Colonic mucosa (tissue), 4 donors: Measurements from ENCODE around the gene SLC24A3. TPM values are rescaled to one million over a fixed set of nuclear protein-coding genes. Genes with fewer than 3 reads are reported as not detected.

Experiments used
- DNase-seq: peaks from one replicate; pipeline ENCODE4 v3.0.0-alpha.2; 2020
- H3K27ac ChIP-seq: fragments of 200-600 bp; one replicate; pipeline ENCODE4 v1.8.0; 2021
- H3K27me3 ChIP-seq: fragments of 200-600 bp; one replicate; pipeline ENCODE4 v1.8.0; 2021
- H3K36me3 ChIP-seq: fragments of 200-600 bp; one replicate; pipeline ENCODE4 v1.8.0; 2021
- H3K4me1 ChIP-seq: fragments of 200-600 bp; one replicate; pipeline ENCODE4 v1.8.0; 2021; ENCODE audit warnings: mild to moderate bottlenecking
- H3K4me3 ChIP-seq: fragments of 200-600 bp; one replicate; pipeline ENCODE4 v1.8.0; 2021
- H3K9ac ChIP-seq, 2 donors: one replicate each; pipeline ENCODE4 v1.7.0; 2013; ENCODE audit warnings: control low read depth in 2 of 2, low read depth in 2 of 2, low read length in 2 of 2
- H3K9me3 ChIP-seq: fragments of 200-600 bp; one replicate; pipeline ENCODE4 v1.8.0; 2021
- intact Hi-C: fragments of 100-400 bp; cut with DNase I; formaldehyde crosslinking; loops from one replicate; pipeline ENCODE4 v1.14.1; 2022
- total RNA-seq, 2 donors: library from RNA; stranded (reverse); fragmentation: NEBNext Ultra II Directional in 1 of 2; extraction: Animal tissue kit (Norgen Biotek cat#: 25700) in 1 of 2; gene quantifications; one replicate each; pipeline ENCODE4 v1.2.1, GENCODE V29; 2021
- TF ChIP-seq, protein P1 (sequence below): fragments of 200-600 bp; IDR thresholded peaks from one replicate; pipeline ENCODE4 v1.8.0; 2022; ENCODE audit warnings: antibody characterized with exemption, mild to moderate bottlenecking
- donor health status: healthy.
- donor health status: DM: no; HTN: no; CAD: no.
- donor health status: DM: no; HTN: no; CAD: no.

Gene SLC24A3
- total RNA-seq, 2 donors from 2014 or later: 3.6 to 6.6 TPM

DNA sequence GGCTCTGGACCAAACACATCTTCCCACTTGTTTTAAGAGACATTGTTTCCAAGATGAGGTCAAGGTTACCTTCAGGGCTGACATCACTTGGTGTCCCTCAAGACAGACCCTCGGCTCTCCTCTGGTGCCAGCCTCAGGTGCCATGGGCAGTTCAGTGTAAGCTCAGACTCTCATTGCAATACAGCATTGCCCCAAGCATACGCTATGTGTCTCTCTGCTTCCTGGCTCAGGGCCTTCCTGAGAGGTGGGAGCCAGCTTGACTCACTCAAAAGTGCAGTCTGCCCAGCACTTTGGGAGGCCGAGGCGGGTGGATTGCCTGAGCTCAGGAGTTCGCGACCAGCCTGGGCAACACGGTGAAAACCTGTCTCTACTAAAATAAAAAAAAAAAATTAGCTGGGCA, 51.7 kb downstream of the SLC24A3 start:
- Histone ChIP-seq H3K4me1 (no peaks in the 10 kb centered on the region), H3K4me3 (no peak overlapping the region), H3K36me3 (no peaks in the 10 kb centered on the region), H3K9me3 (no peaks in the 10 kb centered on the region), H3K27me3 (no peaks in the 10 kb centered on the region), H3K9ac (no peak overlapping the region), H3K27ac (no peak overlapping the region)
- DNase-seq: no peak
- TF ChIP-seq, protein P1, sequence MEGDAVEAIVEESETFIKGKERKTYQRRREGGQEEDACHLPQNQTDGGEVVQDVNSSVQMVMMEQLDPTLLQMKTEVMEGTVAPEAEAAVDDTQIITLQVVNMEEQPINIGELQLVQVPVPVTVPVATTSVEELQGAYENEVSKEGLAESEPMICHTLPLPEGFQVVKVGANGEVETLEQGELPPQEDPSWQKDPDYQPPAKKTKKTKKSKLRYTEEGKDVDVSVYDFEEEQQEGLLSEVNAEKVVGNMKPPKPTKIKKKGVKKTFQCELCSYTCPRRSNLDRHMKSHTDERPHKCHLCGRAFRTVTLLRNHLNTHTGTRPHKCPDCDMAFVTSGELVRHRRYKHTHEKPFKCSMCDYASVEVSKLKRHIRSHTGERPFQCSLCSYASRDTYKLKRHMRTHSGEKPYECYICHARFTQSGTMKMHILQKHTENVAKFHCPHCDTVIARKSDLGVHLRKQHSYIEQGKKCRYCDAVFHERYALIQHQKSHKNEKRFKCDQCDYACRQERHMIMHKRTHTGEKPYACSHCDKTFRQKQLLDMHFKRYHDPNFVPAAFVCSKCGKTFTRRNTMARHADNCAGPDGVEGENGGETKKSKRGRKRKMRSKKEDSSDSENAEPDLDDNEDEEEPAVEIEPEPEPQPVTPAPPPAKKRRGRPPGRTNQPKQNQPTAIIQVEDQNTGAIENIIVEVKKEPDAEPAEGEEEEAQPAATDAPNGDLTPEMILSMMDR: no peak
- intact Hi-C loops: no loop called here

DNA sequence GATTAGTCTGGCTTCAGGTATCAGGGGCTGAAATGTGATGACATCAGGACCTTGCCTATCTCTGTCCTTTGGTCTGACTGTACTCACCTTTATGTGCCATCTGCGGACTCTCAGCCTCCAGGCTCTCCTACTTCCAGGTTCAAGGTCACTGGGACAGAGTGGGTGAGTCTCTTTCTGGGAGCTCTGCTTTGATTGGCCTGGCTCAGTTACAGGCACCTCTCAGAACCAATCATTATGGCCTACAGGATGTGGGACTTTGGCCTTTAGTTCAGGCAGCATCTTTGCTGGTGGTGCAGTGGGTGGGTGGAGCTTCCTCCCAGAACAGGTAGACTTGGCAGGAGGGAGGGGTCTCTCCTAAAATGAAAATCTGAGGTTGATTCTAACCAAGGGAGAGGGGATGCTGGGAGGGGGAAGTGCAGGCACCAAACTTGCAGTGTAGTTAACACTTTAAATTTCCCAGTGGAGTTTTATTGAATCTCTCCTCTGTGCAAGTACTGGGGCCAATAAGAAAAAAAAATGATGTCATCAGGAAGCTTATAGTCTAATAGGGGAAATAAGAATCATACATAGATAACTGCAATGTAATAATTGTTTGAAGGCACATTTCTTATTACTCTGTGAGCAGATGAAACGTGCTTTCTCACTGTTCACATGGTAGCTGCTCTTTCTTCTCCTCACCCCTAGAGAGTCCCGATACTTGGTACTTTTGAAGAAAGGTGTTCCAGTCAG, 53.4 kb downstream of the SLC24A3 start:
- H3K9ac ChIP-seq: no peak overlapping the region
- H3K4me1 ChIP-seq: no peaks in the 10 kb centered on the region
- intact Hi-C loops: no loop called here
- H3K9me3 ChIP-seq: no peaks in the 10 kb centered on the region
- TF ChIP-seq, protein P1: no peak
- no peaks in the 10 kb centered on the region for H3K36me3 ChIP-seq
- no peak for DNase-seq
- no peaks in the 10 kb centered on the region for H3K27me3 ChIP-seq
- H3K4me3 ChIP-seq: no peak overlapping the region
- no peak overlapping the region for H3K27ac ChIP-seq

DNA sequence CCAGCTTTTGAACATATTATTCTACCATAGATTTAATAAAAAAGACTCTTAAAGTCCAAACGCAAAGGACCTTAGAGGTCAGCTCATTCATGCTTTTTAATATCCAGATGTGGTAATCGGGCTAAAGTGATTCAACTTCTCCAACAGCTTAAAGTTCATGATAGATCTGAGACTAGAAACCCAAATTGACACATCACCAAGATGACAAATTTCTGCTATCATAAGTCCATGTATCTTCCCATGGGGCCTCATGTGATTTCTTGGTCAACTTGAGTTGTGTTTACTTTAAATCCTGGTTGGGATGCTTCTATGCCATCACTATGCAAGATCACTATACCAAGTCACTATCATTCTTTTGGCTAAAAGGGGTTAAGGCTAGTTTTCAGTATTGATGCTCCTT, 56.0 kb downstream of the SLC24A3 start:
- no peak overlapping the region for H3K4me3 ChIP-seq
- no peaks in the 10 kb centered on the region for H3K9me3 ChIP-seq
- intact Hi-C loops: no loop called here
- no peaks in the 10 kb centered on the region for H3K4me1 ChIP-seq
- DNase-seq: no peak
- no peaks in the 10 kb centered on the region for H3K27me3 ChIP-seq
- no peak overlapping the region for H3K27ac ChIP-seq
- TF ChIP-seq, protein P1: no peak
- no peaks in the 10 kb centered on the region for H3K36me3 ChIP-seq
- H3K9ac ChIP-seq: no peak overlapping the region

DNA sequence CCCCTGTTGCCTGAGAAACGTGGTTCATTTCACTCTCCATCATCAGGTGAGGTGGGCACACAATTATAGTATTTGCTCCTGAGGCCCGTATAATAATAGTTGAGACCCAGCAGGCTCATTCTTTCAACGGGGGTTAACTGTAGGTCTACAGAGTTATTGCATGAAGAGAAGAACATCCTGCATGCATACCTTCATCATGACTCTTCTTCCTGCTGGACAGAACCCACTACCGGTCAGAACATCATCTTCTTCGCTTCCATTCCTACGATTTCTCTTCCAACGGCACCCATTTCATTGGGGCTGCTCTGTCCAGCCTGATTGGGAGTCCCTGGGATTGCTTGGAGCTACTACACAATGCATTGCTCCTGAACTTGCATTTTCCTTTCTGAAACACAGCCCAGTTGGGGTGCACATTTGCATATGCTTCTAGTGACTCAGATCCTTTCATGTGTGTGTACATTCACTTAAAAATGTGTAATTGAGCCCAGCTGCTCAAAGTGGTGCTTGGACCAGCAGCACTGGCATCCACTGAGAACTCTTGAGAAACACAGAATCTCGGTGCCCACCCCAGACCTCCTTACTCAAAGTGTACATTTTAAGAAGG, 57.4 kb downstream of the SLC24A3 start:
- intact Hi-C loops: no loop called here
- H3K4me3 ChIP-seq: no peak overlapping the region
- no peaks in the 10 kb centered on the region for H3K27me3 ChIP-seq
- no peaks in the 10 kb centered on the region for H3K36me3 ChIP-seq
- DNase-seq: no peak
- no peaks in the 10 kb centered on the region for H3K4me1 ChIP-seq
- no peaks in the 10 kb centered on the region for H3K9me3 ChIP-seq
- no peak overlapping the region for H3K27ac ChIP-seq
- TF ChIP-seq, protein P1: no peak
- H3K9ac ChIP-seq: no peak overlapping the region

DNA sequence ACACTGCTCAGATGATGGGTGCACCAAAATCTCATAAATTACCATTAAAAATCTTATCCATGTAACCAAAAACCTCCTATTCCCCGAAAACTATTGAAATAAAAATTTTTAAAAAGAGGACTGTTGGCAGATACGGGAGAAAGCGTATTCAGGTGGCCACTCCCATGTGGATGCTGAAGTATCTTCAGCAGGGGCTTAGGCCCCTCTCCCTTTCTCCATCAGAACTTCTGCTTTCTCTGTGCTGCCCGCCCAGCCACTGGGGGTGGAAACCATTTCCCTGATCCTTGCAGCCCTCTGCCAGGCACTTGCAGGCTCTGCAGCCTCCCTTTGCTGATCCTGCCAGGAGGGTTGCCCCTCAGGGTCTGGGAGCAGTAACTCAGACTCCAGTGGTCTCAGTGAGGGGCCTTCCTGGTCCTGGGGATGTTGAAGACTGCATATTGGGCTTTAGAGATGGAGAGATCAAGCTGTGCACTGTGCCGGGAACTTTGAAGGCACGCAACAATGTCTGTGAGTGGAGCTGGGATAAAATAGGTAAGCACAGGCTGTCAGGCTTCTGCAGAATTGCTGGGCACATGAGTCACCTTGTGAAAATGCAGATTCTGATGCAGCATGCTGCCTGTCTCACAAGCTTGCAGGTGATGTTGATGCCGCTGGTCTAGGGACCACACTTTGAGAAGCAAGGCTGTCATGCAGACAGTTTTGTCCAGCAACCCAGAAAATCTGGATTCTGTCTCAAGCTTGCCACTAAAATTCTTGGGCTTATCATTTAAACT, 59.6 kb downstream of the SLC24A3 start:
- no peak overlapping the region for H3K27ac ChIP-seq
- TF ChIP-seq, protein P1: no peak
- intact Hi-C loops: no loop called here
- H3K9ac ChIP-seq: no peak overlapping the region
- no peaks in the 10 kb centered on the region for H3K9me3 ChIP-seq
- H3K4me1 ChIP-seq: peaks cover 4% of the 10 kb centered on the region
- no peak overlapping the region for H3K4me3 ChIP-seq
- no peaks in the 10 kb centered on the region for H3K36me3 ChIP-seq
- DNase-seq: no peak
- H3K27me3 ChIP-seq: no peaks in the 10 kb centered on the region
